B cell (primary cell): ENCODE measurements around the gene BIVM. TPM values are rescaled to one million over a fixed set of nuclear protein-coding genes. Genes with fewer than 3 reads are reported as not detected.

ENCODE experiments used
- ATAC-seq: fragments of 200-7000 bp; cut with Tn5 transposase; one replicate; pipeline ENCODE4 v1.10.0; 2021; ENCODE audit warnings: low read depth, mild to moderate bottlenecking, moderate number of reproducible peaks, moderate library complexity
- CTCF ChIA-PET: fragments of 350-600 bp; sonication (Branson Sonifier 250); formaldehyde crosslinking; loops from one replicate; lab custom pipeline; 2021; ENCODE audit warnings: antibody characterized with exemption, inconsistent platforms; lab: Charles Lee
- POLR2A ChIA-PET: fragments of 350-600 bp; sonication (Branson Sonifier 250); formaldehyde crosslinking; loops from one replicate; lab custom pipeline; 2021; ENCODE audit warnings: antibody characterized with exemption; lab: Charles Lee
- DNase-seq: peaks from one replicate; pipeline ENCODE4 v3.0.0; 2013
- H2AFZ ChIP-seq: 2 replicates; pipeline ENCODE4 v1.6.1; 2012; ENCODE audit warnings: mild to moderate bottlenecking, low read depth, low read length; ENCODE audit not compliant: insufficient read depth, poor library complexity, severe bottlenecking
- H3K27ac ChIP-seq, 2 donors: 1 replicate in 1 of 2; 2 replicates in 1 of 2; pipeline ENCODE4 v1.5.1; 2012 to 2013; ENCODE audit warnings: low read length in 2 of 2, mild to moderate bottlenecking in 2 of 2, moderate library complexity in 1 of 2
- H3K27me3 ChIP-seq, 4 experiments: fragments of 200-600 bp in 1 of 4; sonication (generic) in 1 of 4; replicated peaks in 1 of 4; 1 replicate in 2 of 4; 2 replicates in 2 of 4; pipeline versions ENCODE4 v1.6.1 to v1.7.0; 2013 to 2016; ENCODE audit warnings: low read length in 3 of 4, mild to moderate bottlenecking in 2 of 4, mixed read lengths in 1 of 4, moderate library complexity in 1 of 4; ENCODE audit not compliant: insufficient read depth in 4 of 4, control insufficient read depth in 3 of 4; ENCODE audit errors: control extremely low read depth in 1 of 4
- H3K36me3 ChIP-seq, 2 experiments: replicated peaks in 1 of 2; 1 replicate in 1 of 2; 2 replicates in 1 of 2; pipeline versions ENCODE4 v1.6.1 to v1.7.1; 2013; ENCODE audit warnings: low read length in 1 of 2; ENCODE audit not compliant: insufficient read depth in 2 of 2, control insufficient read depth in 1 of 2; ENCODE audit errors: control extremely low read depth in 1 of 2, extremely low read depth in 1 of 2
- H3K4me1 ChIP-seq, 2 donors: fragments of 200-600 bp in 1 of 2; sonication (generic) in 1 of 2; 1 replicate in 1 of 2; 2 replicates in 1 of 2; pipeline versions ENCODE4 v1.5.1 to v1.6.1; 2013 to 2017; ENCODE audit warnings: low read length in 2 of 2; ENCODE audit not compliant: control insufficient read depth in 2 of 2, insufficient read depth in 2 of 2
- H3K4me2 ChIP-seq: replicated peaks from 2 replicates; pipeline ENCODE3; 2012; ENCODE audit warnings: mild to moderate bottlenecking, low read depth, low read length; ENCODE audit not compliant: poor library complexity, severe bottlenecking
- H3K4me3 ChIP-seq, 5 experiments: fragments of 200-600 bp in 1 of 5; sonication (generic) in 1 of 5; 1 replicate in 3 of 5; 2 replicates in 2 of 5; pipeline versions ENCODE4 v1.5.1 to v1.7.0; 2011 to 2016; ENCODE audit warnings: low read length in 4 of 5, mild to moderate bottlenecking in 4 of 5, low read depth in 2 of 5, control low read depth in 1 of 5, moderate library complexity in 1 of 5; ENCODE audit not compliant: insufficient read depth in 1 of 5; ENCODE audit errors: control extremely low read depth in 1 of 5, extremely low read depth in 1 of 5
- H3K79me2 ChIP-seq: fragments of 200-600 bp; sonication (generic); one replicate; pipeline ENCODE4 v1.6.0; 2016; ENCODE audit warnings: low read length; ENCODE audit not compliant: control insufficient read depth, insufficient read depth
- H3K9ac ChIP-seq: fragments of 200-600 bp; sonication (generic); 2 replicates; pipeline ENCODE4 v1.6.1; 2017; ENCODE audit warnings: mild to moderate bottlenecking, low read length, moderate library complexity
- H3K9me3 ChIP-seq, 3 donors: one replicate each; pipeline versions ENCODE4 v1.6.1 to v1.7.1; 2013; ENCODE audit warnings: low read length in 2 of 3; ENCODE audit not compliant: control insufficient read depth in 2 of 3, insufficient read depth in 1 of 3; ENCODE audit errors: control extremely low read depth in 1 of 3
- H4K20me1 ChIP-seq: 2 replicates; pipeline ENCODE4 v1.6.0; 2012; ENCODE audit warnings: mild to moderate bottlenecking, low read length; ENCODE audit not compliant: insufficient read depth, control insufficient read depth, poor library complexity, severe bottlenecking
- H3K27ac Mint-ChIP-seq: one replicate; pipeline ENCODE4 v1.8.0; 2021; ENCODE audit warnings: mixed read lengths
- H3K27me3 Mint-ChIP-seq: one replicate; pipeline ENCODE4 v1.8.0; 2021; ENCODE audit warnings: mixed read lengths
- H3K4me1 Mint-ChIP-seq: one replicate; pipeline ENCODE4 v1.8.0; 2021; ENCODE audit warnings: mixed read lengths
- H3K4me3 Mint-ChIP-seq: one replicate; pipeline ENCODE4 v1.8.0; 2021; ENCODE audit warnings: mixed read lengths
- H3K9me3 Mint-ChIP-seq: one replicate; pipeline ENCODE4 v1.8.0; 2022; ENCODE audit warnings: mixed read lengths; ENCODE audit not compliant: insufficient read depth
- CTCF ChIP-seq: fragments of 200-600 bp; IDR thresholded peaks from one replicate; pipeline ENCODE4 v1.8.0; 2022; ENCODE audit warnings: antibody characterized with exemption, mild to moderate bottlenecking
- EZH2 ChIP-seq: IDR thresholded peaks from 2 replicates; pipeline ENCODE4 v1.6.1; 2012; ENCODE audit warnings: borderline replicate concordance, low read depth, mild to moderate bottlenecking, moderate library complexity, low read length; ENCODE audit not compliant: insufficient read depth, poor library complexity, severe bottlenecking
- WGBS: methylation state at CpG from one replicate; pipeline ENCODE4 v1.1.5; 2013; ENCODE audit warnings: missing lambda C conversion rate; ENCODE audit not compliant: insufficient coverage; 5-methylcytosine and 5-hydroxymethylcytosine counted together
- intact Hi-C: fragments of 100-400 bp; cut with micrococcal nuclease; formaldehyde crosslinking; loops from one replicate; pipeline ENCODE4 v1.10.0; 2022
- polyA plus RNA-seq: library from polyadenylated mRNA; depleted of rRNA; stranded (reverse); fragments of >200 nt; gene quantifications from 2 replicates; pipeline ENCODE4 v1.2.3, GENCODE V29; 2012
- total RNA-seq, 2 donors: library from RNA; stranded (reverse); fragments of 120-200 nt in 1 of 2; gene quantifications; 1 replicate in 1 of 2; 2 replicates in 1 of 2; pipeline versions ENCODE4 v1.2.3 to v1.2.4, GENCODE V29; 2013 to 2022

The BIVM gene
- total and polyA plus RNA-seq, 2 donors (not counting 1 experiment from before 2014, with no cell fraction given): 1.0 to 3.6 TPM

GRCh38 chr13:102776271-102776670 is 22.6 kb upstream of the BIVM start:
- CTCF ChIA-PET: no interaction called here
- no peak overlapping the region for H3K27ac Mint-ChIP-seq

GRCh38 chr13:102777736-102778135 is 21.2 kb upstream of the BIVM start:
- no peak for TF ChIP-seq EZH2
- no peak for TF ChIP-seq CTCF
- no peaks in the 10 kb centered on the region for H3K36me3 ChIP-seq
- no peak overlapping the region for H3K9ac ChIP-seq
- H3K9me3 Mint-ChIP-seq: peaks cover 4% of the 10 kb centered on the region
- POLR2A ChIA-PET: interaction anchor here (0.7 kb wide), 1 partner anchor 382 kb away, joined by 5 read pairs; no protein-coding TSS in a partner anchor
- peaks cover 3 to 10% of the 10 kb centered on the region in 2 donors for H3K4me1 ChIP-seq
- no peak overlapping the region for H3K4me3 Mint-ChIP-seq
- H3K27me3 ChIP-seq: no peaks in the 10 kb centered on the region
- H3K9me3 ChIP-seq: peaks cover 0 to 14% (median 0%) of the 10 kb centered on the region in 3 donors
- H2AFZ ChIP-seq: no peak overlapping the region
- no peaks in the 10 kb centered on the region for H3K27me3 Mint-ChIP-seq
- H3K27ac Mint-ChIP-seq: no peak overlapping the region
- H3K27ac ChIP-seq: no peak overlapping the region
- intact Hi-C loops: loop anchor here (10.0 kb wide), 1 partner anchor 383 kb away; no protein-coding TSS in a partner anchor
- ATAC-seq (no peak), DNase-seq (no peak)
- CTCF ChIA-PET: no interaction called here
- H4K20me1 ChIP-seq: no peaks in the 10 kb centered on the region
- peaks cover 8% of the 10 kb centered on the region for H3K4me1 Mint-ChIP-seq
- no peaks in the 10 kb centered on the region for H3K79me2 ChIP-seq
- no peak overlapping the region for H3K4me3 ChIP-seq
- no CpG with 5 or more reads among the region's 3 CpGs for WGBS
- H3K4me2 ChIP-seq: no peak overlapping the region

More at GRCh38 chr13:102776271-102776670, 22.6 kb upstream of the BIVM start:
- no peak overlapping the region for H3K9ac ChIP-seq
- Mint-ChIP-seq H3K4me1 (peaks cover 12% of the 10 kb centered on the region), H3K4me3 (no peak overlapping the region), H3K27me3 (no peaks in the 10 kb centered on the region), H3K9me3 (peaks cover 2% of the 10 kb centered on the region)
- no peak for DNase-seq
- H3K9me3 ChIP-seq: peaks cover 0 to 7% (median 0%) of the 10 kb centered on the region in 3 donors
- no peaks in the 10 kb centered on the region for H3K36me3 ChIP-seq
- intact Hi-C loops: loop anchor here (10.0 kb wide), 1 partner anchor 381 kb away; no protein-coding TSS in a partner anchor
- no peaks in the 10 kb centered on the region for H3K27me3 ChIP-seq
- H3K4me3 ChIP-seq: no peak overlapping the region
- POLR2A ChIA-PET: no interaction called here
- peaks cover 4% of the 10 kb centered on the region for H3K79me2 ChIP-seq
- no peaks in the 10 kb centered on the region for H4K20me1 ChIP-seq
- no peak for TF ChIP-seq CTCF
- no peak for TF ChIP-seq EZH2
- WGBS: 100% methylated on average over 2 of the region's 2 CpGs
- H2AFZ ChIP-seq: no peak overlapping the region
- H3K4me1 ChIP-seq: peaks cover 7 to 16% of the 10 kb centered on the region in 2 donors
- H3K4me2 ChIP-seq: no peak overlapping the region
- no peak for ATAC-seq
- no peak overlapping the region for H3K27ac ChIP-seq
